ENCODE data around the gene CLIC5.

- TF ChIP-seq POLR2A (IDR thresholded peaks at IDR 0.05) (no peak), POLR2AphosphoS5 (IDR thresholded peaks at IDR 0.05) (no peak)
- TF ChIP-seq, protein P1, sequence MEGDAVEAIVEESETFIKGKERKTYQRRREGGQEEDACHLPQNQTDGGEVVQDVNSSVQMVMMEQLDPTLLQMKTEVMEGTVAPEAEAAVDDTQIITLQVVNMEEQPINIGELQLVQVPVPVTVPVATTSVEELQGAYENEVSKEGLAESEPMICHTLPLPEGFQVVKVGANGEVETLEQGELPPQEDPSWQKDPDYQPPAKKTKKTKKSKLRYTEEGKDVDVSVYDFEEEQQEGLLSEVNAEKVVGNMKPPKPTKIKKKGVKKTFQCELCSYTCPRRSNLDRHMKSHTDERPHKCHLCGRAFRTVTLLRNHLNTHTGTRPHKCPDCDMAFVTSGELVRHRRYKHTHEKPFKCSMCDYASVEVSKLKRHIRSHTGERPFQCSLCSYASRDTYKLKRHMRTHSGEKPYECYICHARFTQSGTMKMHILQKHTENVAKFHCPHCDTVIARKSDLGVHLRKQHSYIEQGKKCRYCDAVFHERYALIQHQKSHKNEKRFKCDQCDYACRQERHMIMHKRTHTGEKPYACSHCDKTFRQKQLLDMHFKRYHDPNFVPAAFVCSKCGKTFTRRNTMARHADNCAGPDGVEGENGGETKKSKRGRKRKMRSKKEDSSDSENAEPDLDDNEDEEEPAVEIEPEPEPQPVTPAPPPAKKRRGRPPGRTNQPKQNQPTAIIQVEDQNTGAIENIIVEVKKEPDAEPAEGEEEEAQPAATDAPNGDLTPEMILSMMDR (IDR thresholded peaks at IDR 0.05), result no peak
Observed at GRCh38 chr6:45951321-45952167, 64.1 kb downstream of the CLIC5 start.
